ENCODE data around the gene CNGB1. TPM values are rescaled to one million over a fixed set of nuclear protein-coding genes. Genes with fewer than 3 reads are reported as not detected.

CNGB1 gene
- total and polyA plus RNA-seq, 4 donors, result under 0.01 TPM; not detected in 2

GRCh38 chr16:57959804-57960203 lies 11.1 kb downstream of the CNGB1 start:
- Histone ChIP-seq H3K36me3 (ENCODE audit: control insufficient read depth in 4 of 4, insufficient read depth in 3 of 4, low read depth in 1 of 4, low read length in 3 of 4) (no peaks in the 10 kb centered on the region), H3K9ac (ENCODE audit: low read depth in 1 of 2, low read length in 2 of 2) (no peak overlapping the region), H3K27ac (ENCODE audit: low read depth in 1 of 2, low read length in 2 of 2) (no peak overlapping the region), H3K4me1 (ENCODE audit: control insufficient read depth in 4 of 4, insufficient read depth in 4 of 4, low read length in 3 of 4) (no peaks in the 10 kb centered on the region), H3K4me3 (ENCODE audit: low read depth in 1 of 3, low read length in 3 of 3) (no peak overlapping the region), H3K27me3 (ENCODE audit: control insufficient read depth in 4 of 4, insufficient read depth in 4 of 4, low read length in 3 of 4) (no peaks in the 10 kb centered on the region), H3K9me3 (ENCODE audit: control insufficient read depth in 4 of 4, low read length in 3 of 4) (no peaks in the 10 kb centered on the region)
- DNase-seq (ENCODE audit: low spot score), result no peak
- WGBS, result 90% methylated on average over 11 of the region's 11 CpGs
- no peak for TF ChIP-seq ATF3 (IDR thresholded peaks at IDR 0.05)
- TF ChIP-seq REST (IDR thresholded peaks at IDR 0.05), result no peak
- no peak for TF ChIP-seq ZBTB33 (IDR thresholded peaks at IDR 0.05)
- TF ChIP-seq CTCF (IDR thresholded peaks at IDR 0.05; ENCODE audit: low read depth, low read length, missing input control), result no peak
- TF ChIP-seq SP1 (IDR thresholded peaks at IDR 0.05), result no peak
- no peak for TF ChIP-seq RXRA (IDR thresholded peaks at IDR 0.05)
- TF ChIP-seq JUND (IDR thresholded peaks at IDR 0.05), result no peak
- no peak for TF ChIP-seq NR2F2 (IDR thresholded peaks at IDR 0.05)
- TF ChIP-seq TAF1 (conservative IDR thresholded peaks at IDR 0.05), result no peak
- TF ChIP-seq MAX (IDR thresholded peaks at IDR 0.05), result no peak
- no peak for TF ChIP-seq FOXA1 (IDR thresholded peaks at IDR 0.05)
- no peak for TF ChIP-seq HNF4G (IDR thresholded peaks at IDR 0.05)
- no peak for TF ChIP-seq GABPA (IDR thresholded peaks at IDR 0.05 in 1 of 2, conservative IDR thresholded peaks at IDR 0.05 in 1 of 2)
- no peak for TF ChIP-seq HNF4A (conservative IDR thresholded peaks at IDR 0.05)
- no peak for TF ChIP-seq EGR1 (IDR thresholded peaks at IDR 0.05; ENCODE audit: low read depth in 2 of 2)
- TF ChIP-seq RAD21 (IDR thresholded peaks at IDR 0.05), result no peak

- TF ChIP-seq YY1 (IDR thresholded peaks at IDR 0.05), result no peak
- Histone ChIP-seq H3K27ac (ENCODE audit: low read depth in 1 of 2, low read length in 2 of 2) (no peak overlapping the region), H3K27me3 (ENCODE audit: control insufficient read depth in 4 of 4, insufficient read depth in 4 of 4, low read length in 3 of 4) (no peaks in the 10 kb centered on the region), H3K9me3 (ENCODE audit: control insufficient read depth in 4 of 4, low read length in 3 of 4) (no peaks in the 10 kb centered on the region), H3K36me3 (ENCODE audit: control insufficient read depth in 4 of 4, insufficient read depth in 3 of 4, low read depth in 1 of 4, low read length in 3 of 4) (no peaks in the 10 kb centered on the region), H3K9ac (ENCODE audit: low read depth in 1 of 2, low read length in 2 of 2) (no peak overlapping the region), H3K4me1 (ENCODE audit: control insufficient read depth in 4 of 4, insufficient read depth in 4 of 4, low read length in 3 of 4) (no peaks in the 10 kb centered on the region), H3K4me3 (ENCODE audit: low read depth in 1 of 3, low read length in 3 of 3) (no peak overlapping the region)
- WGBS, result 91% methylated on average over 8 of the region's 8 CpGs
- no peak for DNase-seq (ENCODE audit: low spot score)
Observed at GRCh38 chr16:57959121-57959520, 11.8 kb downstream of the CNGB1 start.

Measured in liver (tissue), 9 donors.